Chondrocyte (in vitro differentiated cells): Measurements from ENCODE around the gene EMSY. TPM values are rescaled to one million over a fixed set of nuclear protein-coding genes. Genes with fewer than 3 reads are reported as not detected.
A peak's percentile ranks its signal among the peaks of the same experiment; 100 is the strongest.
"Not testable (repeated sequence)": the region's sequence is repeated elsewhere in the genome, so short reads cannot be mapped to it uniquely, and the experiment has no call there.

Experiments
- DNase-seq: peaks from one replicate; pipeline ENCODE4 v3.0.0; 2021; ENCODE audit warnings: mixed read lengths, low spot score
- H3K27ac Mint-ChIP-seq: one replicate; pipeline ENCODE4 v1.8.0; 2021; ENCODE audit warnings: mild to moderate bottlenecking, moderate library complexity, mixed read lengths; ENCODE audit not compliant: unreplicated experiment
- H3K27me3 Mint-ChIP-seq: 2 replicates; pipeline ENCODE4 v1.8.0; 2021; ENCODE audit warnings: low read depth, mixed read lengths
- H3K36me3 Mint-ChIP-seq: 2 replicates; pipeline ENCODE4 v1.8.0; 2021; ENCODE audit warnings: low read depth, mixed read lengths
- H3K4me1 Mint-ChIP-seq: 2 replicates; pipeline ENCODE4 v1.8.0; 2021; ENCODE audit warnings: low read depth, mild to moderate bottlenecking, mixed read lengths
- H3K4me3 Mint-ChIP-seq: one replicate; pipeline ENCODE4 v1.8.0; 2021; ENCODE audit warnings: mild to moderate bottlenecking, moderate library complexity, mixed read lengths; ENCODE audit not compliant: unreplicated experiment
- H3K9me3 Mint-ChIP-seq: 2 replicates; pipeline ENCODE4 v1.8.0; 2021; ENCODE audit warnings: low read depth, mixed read lengths
- CTCF ChIP-seq: fragments of 200-600 bp; sonication (generic); IDR thresholded peaks from 2 replicates; pipeline ENCODE4 v1.5.0; 2021; ENCODE audit warnings: antibody characterized with exemption, mild to moderate bottlenecking, moderate library complexity
- total RNA-seq: library from RNA; stranded (reverse); gene quantifications from 3 replicates; pipeline ENCODE4 v1.2.1, GENCODE V29; 2021

Gene EMSY
- total RNA-seq, 1 donor from 2014 or later, result 17.1 TPM

GRCh38 chr11:76579056-76579751 lies 134.4 kb downstream of the EMSY start:
- Mint-ChIP-seq H3K9me3 (peaks cover 2% of the 10 kb centered on the region), H3K4me1 (peaks cover 70% of the 10 kb centered on the region), H3K27me3 (no peaks in the 10 kb centered on the region), H3K27ac (peak overlapping the region; percentile 98), H3K36me3 (no peaks in the 10 kb centered on the region), H3K4me3 (peak overlapping the region; percentile 44)
- peak; percentile 88 for DNase-seq
- TF ChIP-seq CTCF, result peak; percentile 85

DNA sequence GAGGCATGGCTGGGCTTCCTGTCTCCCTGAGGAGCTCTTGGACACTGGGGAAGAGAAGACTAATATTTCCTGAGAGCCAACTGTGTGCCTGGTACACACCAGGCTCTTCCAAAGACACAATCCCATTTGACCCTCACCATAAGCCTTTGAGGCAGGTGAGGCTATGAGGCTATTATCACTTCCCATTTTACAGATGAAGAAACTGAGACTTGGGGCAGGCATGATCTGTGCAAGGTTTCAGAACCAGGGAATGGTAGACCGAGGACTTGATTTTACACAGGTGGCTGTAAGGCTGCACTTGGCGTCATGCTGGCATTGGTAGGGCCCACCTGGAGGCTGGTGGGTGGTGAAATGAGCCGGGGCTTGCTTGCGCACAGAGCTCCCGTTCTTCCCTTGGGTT lies 134.9 kb downstream of the EMSY start:
- H3K27me3 Mint-ChIP-seq, result no peaks in the 10 kb centered on the region
- no peaks in the 10 kb centered on the region for H3K9me3 Mint-ChIP-seq
- no peak for TF ChIP-seq CTCF
- H3K4me1 Mint-ChIP-seq, result peaks cover 65% of the 10 kb centered on the region
- no peak for DNase-seq
- no peaks in the 10 kb centered on the region for H3K36me3 Mint-ChIP-seq
- H3K4me3 Mint-ChIP-seq, result peak overlapping the region; percentile 44
- peak overlapping the region; percentile 98 for H3K27ac Mint-ChIP-seq

DNA sequence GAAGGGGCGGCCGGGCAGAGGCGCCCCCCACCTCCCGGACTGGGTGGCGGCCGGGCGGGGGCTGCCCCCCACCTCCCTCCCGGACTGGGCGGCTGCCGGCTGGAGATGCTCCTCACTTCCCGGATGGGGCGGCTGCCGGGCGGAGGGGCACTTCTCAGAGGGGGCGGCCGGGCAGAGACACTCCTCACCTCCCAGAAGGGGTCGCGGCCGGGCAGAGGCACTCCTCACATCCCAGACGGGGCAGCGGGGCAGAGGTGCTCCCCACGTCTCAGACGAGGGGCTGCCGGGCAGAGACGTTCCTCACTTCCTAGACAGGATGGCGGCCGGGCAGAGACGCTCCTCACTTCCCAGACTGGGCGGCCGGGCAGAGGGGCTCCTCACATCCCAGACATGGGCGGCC lies 137.7 kb downstream of the EMSY start:
- not testable (repeated sequence) for DNase-seq, H3K9me3 Mint-ChIP-seq, H3K36me3 Mint-ChIP-seq, H3K4me3 Mint-ChIP-seq, H3K27me3 Mint-ChIP-seq, H3K27ac Mint-ChIP-seq
- H3K4me1 Mint-ChIP-seq, result peaks cover 39% of the 10 kb centered on the region

- no peak for DNase-seq
- Mint-ChIP-seq H3K27me3 (no peaks in the 10 kb centered on the region), H3K4me3 (no peak overlapping the region), H3K36me3 (no peaks in the 10 kb centered on the region), H3K4me1 (peaks cover 20% of the 10 kb centered on the region), H3K9me3 (no peaks in the 10 kb centered on the region), H3K27ac (peak overlapping the region; percentile 87)
- no peak for TF ChIP-seq CTCF
Measured at GRCh38 chr11:76587820-76588454, 143.1 kb downstream of the EMSY start.

- H3K4me1 Mint-ChIP-seq, result peaks cover 20% of the 10 kb centered on the region
- no peaks in the 10 kb centered on the region for H3K9me3 Mint-ChIP-seq
- peak overlapping the region; percentile 87 for H3K27ac Mint-ChIP-seq
- no peaks in the 10 kb centered on the region for H3K36me3 Mint-ChIP-seq
- no peaks in the 10 kb centered on the region for H3K27me3 Mint-ChIP-seq
- no peak overlapping the region for H3K4me3 Mint-ChIP-seq
- no peak for TF ChIP-seq CTCF
- DNase-seq, result no peak
Measured at GRCh38 chr11:76588455-76589325, 143.9 kb downstream of the EMSY start.
